NCI-H146 treated with DMSO at 0.1 percent for 48 hours (cell line): ENCODE results near the gene STIM2.

ENCODE experiments used
- DNase-seq: peaks from one replicate; lab custom pipeline; 2025; ENCODE audit not compliant: unreplicated experiment; lab: John Stamatoyannopoulos, UW

The STIM2 gene

DNA sequence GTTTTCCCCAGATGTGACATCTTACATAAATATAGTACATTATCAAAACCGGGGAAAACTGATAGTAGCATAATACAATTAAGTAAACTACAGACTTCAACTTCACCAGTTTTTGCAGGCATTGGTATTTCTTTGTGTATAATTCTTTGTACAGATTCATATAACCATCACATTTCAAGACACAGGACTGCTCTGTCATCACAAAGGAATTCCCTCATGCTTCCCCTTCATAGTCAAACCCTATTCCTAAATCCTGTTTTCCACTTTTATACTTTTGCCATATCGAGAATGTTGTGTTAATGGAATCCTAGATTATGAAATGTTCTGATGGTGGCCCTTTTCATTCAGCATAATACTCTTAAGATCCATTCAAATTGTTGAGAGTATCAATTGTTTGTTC lies 36.0 kb downstream of the STIM2 start:
- no peak for DNase-seq

DNA sequence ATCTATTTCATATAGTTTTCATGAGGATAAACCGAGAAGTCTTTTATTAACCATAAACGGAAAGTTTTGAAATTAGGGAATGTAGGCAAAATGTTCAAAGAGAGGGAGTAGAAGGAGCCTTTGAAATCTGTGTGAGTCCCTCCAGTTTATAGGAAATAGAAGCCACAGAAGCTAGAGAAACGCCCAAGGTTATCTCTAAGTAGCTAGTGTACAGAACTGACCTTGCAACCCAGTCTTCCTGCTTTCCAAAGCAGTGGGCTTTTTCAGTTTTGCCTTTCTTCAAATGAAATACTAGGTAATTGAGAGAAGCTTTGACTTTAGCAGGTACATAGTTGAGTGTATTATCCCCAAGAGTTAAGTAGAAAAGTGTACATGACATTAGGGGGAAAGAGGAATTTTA lies 39.4 kb downstream of the STIM2 start:
- no peak for DNase-seq

DNA sequence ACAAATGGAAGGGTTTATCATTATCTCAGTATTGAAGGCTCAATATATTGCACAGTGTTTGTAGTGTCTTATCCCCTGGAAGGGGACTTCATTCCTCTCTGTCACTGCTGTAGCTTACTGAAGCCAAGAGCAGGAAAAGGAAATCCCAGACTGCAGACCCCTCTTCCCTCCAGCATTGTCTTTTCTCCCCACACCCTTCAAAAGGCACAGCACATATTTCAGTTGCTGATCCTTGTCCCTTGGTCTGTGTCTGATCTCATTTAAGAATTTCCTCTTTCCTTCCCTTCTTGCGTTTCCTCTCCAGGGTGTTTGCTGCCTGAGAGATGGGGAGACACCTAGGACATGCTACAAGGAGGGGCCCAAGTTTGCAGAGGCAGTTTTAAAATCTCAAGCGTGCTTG lies 40.1 kb downstream of the STIM2 start:
- no peak for DNase-seq

DNA sequence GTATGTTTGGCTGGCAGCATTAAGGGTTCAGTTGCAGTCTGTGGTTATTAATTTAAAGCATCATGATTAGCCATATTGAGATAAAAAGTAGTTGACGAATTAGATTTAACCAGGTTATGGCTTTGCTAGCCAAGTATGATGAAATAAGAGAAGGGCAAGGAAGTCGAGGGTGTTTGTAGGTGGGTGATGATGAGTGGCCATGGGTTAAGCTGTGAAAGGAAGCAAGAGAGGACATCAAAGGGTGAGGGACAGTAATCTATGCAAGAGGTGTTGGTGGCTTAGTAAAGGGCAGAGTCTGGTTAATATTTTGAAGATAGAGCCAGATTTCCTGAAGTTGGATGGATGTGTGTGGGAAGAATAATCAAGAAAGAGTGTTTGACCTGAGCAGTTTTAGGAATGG lies 44.5 kb downstream of the STIM2 start:
- DNase-seq, result no peak

DNA sequence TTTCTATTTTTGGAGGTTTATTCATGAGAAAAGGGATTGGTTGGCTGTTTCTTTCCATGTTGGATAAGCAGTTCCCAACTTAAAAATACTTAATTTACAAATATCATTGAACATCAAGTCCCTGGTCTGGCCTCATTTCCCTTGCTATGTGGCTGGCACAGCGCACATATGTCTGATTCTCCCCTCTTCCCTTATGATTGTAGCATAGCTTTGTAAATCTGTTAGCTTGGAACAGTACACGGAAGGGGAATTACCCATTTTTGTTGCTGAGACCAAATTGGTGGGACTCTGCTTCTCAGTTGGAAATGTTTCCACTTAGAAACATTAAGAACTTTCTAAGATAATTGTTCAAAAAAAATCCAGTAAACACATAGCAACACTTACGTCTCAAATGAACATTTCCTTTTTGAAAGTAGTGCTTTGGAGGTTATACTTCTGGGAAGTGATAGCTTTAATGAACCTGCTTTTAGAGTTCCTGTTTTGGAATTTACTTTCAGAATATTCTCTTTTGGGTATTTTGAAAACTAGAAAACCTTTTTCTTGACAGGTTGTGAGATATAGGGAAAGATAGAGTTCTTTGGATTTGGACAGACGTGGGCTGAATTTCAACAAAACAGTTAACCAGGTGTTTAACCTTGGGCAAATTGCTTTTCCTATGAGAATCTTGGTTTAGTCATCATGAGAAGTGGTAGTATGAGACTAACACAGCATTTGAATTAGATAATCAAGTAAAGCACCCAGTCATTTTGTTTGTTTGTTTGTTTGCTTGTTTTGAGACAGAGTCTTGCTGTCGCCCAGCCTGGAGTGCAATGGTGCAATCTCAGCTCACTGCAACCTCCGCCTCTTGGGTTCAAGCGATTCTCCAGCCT lies 47.3 kb downstream of the STIM2 start:
- DNase-seq, result no peak

DNA sequence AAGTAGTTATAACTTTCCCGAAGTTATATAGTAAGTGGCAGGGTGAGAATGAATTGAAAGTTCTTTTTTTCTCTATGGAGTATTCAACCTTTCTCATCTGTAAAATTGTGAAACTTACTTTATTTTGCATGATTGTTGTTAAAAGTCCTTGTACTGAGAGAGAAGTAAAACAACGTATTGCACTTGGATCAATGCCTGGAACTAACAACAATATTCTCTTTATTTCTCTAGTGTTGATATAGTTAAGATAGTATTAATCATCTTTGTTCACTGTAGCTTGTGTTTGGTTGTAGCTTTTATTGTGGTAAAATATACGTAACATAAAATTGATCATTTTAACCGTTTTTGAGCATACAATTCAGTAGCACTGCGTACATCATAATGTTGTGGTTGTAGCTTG lies 48.7 kb downstream of the STIM2 start:
- no peak for DNase-seq

DNA sequence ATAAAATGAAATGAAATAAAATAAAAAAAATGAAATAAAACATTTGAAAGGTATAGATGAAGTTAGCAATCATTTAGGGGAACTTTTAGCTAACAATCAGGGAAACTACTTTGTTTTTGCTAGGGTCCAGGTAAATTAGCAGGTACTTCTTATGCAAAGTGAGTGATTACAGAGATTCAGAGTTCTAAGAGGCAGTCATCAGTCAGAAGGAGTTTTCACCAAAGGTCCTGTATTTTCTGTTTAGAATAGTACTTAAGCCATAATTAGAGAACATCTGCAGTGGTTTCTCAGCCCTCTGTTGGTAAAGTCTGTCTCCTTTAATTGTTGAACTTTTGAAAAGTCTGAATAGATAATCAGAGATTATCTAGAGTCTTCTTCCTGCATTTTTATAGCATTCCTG lies 50.6 kb downstream of the STIM2 start:
- DNase-seq, result no peak

DNA sequence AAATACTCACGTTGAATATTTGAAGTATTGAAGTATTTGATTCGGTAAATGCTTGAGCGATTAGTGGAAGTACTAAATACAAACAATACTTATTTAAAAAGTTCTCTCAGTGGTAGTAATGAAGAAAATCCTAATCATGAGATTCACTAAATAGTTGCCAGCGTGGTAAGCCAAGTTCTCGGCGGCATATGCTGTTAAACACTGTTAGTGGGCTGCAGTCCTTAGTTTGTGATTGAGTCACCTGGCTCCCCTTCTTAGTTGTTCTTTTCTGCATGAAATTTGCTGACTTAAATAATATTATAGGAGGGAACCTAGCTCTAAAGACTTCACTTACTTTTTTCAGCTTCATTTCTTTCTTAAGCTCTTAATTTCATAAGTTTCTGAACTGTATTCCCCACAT lies 51.4 kb downstream of the STIM2 start:
- DNase-seq, result no peak

DNA sequence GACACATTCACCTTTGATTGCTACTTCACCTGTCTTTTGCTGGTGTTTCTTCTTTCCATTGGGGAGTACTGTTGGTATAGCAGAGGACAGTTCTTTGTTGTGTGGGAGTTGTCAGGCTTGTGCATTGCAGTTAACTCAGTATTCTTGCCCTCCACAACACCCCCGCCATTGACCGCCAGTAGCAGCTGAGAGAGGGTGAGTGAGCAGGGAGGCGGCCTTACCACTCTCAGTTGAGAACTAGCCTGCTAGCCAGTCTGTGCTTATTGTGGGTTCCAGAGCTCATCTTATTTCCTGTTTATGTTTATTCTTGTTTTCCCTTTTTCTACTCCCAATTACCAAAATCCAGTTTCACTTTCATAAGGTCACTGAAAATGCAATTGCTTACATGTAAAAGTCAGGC lies 52.2 kb downstream of the STIM2 start:
- no peak for DNase-seq

DNA sequence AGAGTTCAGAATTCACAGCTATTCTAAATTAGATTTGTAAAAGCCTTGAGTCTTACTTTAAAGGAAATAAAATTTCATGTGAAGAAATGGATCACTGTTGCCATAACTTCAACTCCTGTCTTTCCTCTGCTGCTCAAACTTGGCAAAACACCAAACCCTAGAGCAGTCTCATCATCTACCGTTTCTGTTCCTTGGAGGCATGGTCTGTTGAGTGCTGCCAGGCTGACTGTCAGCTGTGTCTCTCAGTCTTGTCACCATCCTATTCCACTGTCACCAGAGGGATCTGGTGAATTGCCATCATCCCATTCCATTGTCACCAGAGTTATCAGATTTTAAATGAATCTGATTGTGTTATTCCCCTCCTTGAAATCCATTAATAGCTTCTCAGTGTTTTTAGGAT lies 55.6 kb downstream of the STIM2 start:
- DNase-seq, result no peak

DNA sequence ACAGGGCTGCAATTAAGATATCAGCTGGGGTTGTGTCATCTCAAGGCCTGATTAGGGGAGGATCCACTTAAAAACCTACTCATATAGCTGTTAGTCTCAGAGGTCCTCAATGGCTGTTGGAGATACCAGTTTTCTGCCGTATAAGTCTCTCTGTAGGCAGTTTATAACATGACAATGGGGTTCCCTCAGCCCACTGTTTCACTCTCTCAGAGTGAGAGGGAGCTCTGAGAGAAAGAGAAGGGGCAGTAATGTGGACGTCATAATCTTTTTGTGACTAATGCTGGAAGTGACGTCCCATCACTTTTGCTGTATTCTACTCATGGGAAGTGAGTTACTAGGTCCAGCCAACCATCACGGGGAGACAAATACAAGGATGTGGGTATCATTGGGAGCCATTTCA lies 70.3 kb downstream of the STIM2 start:
- no peak for DNase-seq

DNA sequence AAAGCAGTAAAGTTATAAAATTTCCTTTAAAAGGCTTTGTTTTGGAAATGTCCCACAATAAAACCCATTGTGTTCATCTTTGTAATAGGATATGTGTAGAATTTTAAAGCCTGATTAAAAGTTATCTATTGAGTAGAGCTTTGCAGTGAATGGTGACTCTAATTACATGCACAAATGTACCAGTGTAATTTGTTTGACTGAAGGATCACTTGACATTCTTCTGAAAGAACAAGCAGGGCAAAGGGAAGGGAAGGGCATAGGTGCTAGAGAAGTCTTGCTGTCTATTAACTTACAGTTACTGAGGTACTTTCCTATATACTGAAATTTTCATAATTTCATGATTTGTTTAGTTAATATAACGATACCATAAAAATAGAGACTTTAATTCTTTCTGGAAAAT lies 70.8 kb downstream of the STIM2 start:
- DNase-seq, result no peak

DNA sequence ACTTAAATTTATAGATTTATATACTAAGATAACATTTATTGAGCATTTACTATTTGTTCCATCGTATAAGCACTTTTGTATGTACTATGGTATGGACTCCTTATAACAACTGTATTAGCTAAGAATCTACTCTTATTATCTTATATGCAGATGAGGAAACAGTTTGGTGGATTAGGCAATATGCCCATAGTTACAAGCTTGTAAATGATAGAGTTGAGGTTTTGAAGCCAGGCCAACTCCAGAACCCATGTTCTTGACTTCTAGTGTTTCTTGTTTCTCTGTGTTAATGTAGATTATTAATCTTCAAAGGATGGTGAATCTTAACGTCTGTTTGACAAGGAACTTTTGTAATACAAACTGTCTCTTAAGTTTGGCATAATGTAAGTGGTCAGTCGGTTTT lies 71.3 kb downstream of the STIM2 start:
- no peak for DNase-seq

DNA sequence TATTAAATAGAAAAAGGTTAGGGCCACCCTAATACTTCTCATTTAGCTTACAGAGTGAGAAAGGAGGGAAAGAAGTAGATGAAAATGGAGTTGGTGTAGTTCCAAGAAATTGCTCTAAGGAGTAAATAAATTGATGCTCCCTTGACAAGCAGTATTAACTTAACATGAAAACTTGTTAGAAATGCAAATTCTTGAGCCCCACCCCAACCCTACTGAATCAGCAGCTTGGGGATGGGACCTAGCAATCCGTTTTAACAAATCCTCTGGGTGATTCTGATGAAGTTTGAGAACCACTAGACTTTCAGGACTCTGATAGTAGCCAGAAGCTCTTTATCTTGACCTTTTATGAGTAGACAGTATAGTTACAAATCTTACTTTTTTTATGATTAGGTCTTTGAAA lies 74.8 kb downstream of the STIM2 start:
- no peak for DNase-seq

DNA sequence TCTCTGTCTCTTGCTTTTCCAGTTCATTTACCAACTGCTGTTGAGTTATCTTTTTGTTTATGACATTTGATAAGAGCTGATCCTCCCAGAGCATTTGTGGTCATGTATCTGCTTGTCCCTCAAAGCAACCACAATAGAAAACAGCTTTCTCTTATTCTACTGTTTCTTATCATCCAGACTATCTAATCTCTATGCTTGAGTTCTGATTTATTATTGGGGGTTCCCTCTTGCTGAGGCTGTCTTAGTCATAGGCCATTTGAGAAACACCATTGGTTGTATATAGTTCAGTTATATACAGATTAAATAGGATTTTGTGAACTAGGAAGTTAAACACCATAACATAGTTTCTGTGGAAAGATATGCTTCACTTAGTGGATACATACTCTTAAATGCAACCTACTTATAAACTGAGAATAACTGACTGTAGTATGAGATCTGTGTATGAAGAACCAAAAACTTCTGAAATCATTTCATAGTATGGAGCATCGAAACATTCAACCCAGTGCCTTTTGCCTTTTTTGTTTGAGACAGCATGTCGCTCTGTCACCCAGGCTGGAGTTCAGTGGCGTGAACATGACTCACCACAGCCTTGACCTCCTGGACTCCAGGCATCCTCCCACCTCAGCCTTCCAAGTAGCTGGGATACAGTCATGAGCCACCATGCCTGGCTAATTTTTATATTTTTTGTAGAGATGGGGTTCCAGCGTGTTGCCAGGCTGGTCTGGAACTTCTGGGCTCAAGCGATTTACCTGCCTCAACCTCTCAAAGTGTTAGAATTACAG lies 75.8 kb downstream of the STIM2 start:
- DNase-seq, result no peak

DNA sequence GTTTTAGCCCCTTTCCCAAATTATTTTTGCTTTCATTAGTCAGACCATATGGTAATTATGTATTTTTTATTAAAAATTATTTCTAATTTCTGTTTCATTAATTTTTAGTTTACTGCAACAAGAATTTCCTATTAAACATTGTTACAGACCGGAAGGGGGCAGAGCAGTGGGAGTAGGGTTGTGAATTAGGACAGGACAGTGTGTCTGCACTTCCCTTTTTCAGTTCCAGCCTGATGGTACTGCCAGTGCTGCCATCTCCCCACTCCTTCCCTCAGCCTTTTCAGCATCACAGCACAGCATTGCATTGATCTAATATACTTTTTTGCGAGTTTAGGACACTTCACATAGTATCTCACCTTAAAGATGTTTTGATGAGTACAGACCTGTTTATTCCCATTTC lies 76.5 kb downstream of the STIM2 start:
- no peak for DNase-seq

DNA sequence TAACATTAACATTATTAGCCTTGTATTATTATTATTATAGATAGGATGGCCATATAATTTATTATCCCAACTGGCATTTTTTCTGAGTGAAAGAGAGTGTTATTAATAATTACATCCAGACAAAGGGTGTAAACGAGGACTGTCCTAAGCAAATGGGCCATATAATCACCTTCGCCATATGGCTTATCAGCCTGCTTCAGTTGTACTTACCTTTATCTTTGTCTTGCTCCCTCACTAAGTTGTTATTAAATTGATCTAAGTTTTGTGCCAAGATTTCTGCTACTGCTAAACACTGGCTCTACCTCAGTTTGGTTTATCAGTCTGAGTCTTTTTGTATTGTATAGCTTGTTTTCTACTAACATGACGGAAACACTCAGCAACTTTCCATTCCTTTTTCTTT lies 76.9 kb downstream of the STIM2 start:
- DNase-seq, result no peak

DNA sequence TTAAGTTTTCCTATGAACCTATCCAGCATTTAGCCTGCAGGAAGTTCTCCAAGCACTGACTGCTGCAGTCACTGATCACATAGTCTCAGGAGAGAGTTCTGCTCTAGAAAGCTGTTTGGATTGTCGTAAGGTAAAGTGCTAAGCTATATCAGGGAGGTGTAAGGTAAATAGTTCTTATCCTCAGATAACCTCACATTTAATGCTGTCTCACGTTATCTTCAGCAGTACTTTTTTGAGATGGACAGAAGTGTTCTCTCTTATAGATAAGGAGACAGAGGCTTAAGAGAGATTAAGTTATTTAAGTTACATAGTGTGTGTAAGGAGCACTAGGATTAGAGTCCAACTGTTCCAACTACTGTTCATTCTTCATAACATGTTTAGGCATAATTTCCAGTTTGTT lies 77.9 kb downstream of the STIM2 start:
- no peak for DNase-seq

DNA sequence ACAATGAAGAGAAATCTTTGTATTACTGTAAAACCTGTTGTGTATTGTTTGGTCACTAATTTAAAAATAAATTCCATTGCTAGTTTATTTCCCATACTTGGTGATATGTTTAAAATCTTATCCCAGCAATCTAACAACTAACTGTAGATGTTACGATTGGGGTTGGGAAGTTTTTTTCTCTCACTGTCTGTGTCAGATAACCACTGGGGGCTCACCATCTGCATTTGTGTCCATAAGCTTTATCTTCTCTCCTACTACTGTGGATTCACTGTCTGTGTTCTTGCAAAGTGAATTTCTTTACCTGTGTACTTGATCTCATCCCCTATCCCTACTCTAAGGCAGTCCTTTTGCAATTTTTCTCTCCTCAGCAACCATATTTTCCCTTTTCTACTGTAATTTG lies 81.3 kb downstream of the STIM2 start:
- DNase-seq, result no peak

DNA sequence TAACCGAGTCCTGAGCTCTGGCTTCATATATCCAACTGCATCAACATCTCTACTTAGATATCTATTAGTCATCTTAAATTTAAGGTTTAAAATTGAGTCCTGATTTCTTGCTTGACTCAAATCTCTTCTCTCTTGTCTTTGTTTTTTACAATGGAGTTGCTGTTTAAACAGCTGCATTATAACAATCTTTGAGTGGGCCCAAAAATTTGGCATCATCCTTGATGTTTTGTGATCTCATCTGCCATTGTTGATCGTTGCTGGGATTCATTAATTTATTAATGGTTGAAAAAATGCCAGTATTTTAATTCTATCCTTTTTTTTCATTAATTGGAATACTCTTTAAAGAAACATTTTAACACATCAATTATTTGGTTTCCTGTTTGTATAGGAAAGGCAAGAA lies 82.2 kb downstream of the STIM2 start:
- no peak for DNase-seq

DNA sequence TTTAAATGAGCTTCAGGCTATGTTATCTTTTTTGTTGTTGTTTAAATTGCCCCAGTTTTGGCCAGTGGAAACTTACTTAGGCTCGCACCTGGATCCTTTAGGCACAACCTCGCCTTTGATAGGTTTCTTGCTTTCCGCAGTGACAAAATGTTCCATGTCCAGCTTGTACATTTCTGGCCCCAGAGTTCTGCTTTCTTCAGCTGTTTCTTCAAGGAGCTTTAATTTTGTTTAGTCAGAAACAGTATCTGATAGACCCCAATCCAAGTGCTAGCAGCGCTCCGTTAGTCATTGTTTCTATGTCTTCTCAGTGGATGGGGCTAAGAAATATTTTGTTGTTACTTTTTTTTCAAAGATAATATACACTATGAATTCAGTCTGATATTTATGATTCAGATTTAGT lies 82.8 kb downstream of the STIM2 start:
- DNase-seq, result no peak

DNA sequence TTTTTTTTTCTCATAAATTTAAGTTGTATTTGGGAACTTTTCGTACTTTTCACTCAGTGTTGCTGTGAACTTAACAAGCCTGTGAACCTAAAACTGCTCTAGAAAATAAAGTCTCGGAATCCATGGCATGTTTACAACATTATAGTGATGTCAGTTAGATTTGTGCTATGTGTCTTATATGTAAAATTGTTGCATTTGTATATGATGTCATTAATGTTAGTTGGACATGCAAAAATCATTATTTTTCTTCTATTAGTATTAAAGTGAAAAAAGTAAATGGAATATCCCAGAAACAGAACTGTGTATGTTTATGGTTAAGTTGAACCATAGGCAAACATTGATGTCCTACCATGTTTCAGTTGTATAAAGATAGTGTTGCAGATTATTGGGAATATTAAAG lies 85.2 kb downstream of the STIM2 start:
- no peak for DNase-seq

DNA sequence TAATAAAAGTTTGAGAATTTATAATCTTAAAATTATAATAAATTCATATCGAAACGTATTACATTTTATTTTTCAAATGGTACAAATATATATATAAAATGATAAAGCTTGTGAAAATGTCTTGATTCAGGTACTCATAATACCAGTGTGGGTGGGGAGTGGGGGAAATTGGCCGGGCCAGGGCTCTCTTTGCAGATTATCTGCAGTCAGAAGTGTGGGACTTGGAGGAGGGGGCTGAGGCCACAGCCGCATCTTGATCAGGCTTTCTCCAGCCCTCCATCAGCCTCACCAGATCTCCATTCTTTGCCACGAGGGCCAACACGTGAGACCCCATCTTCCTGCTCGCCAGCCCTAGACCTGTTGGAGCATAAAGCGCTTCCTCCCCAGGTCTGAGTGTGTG lies 86.7 kb downstream of the STIM2 start:
- DNase-seq, result no peak
